ENCODE measurements around the gene IFITM10. TPM values are rescaled to one million over a fixed set of nuclear protein-coding genes. Genes with fewer than 3 reads are reported as not detected.
"Not testable (repeated sequence)": the region's sequence is repeated elsewhere in the genome, so short reads cannot be mapped to it uniquely, and the experiment has no call there.

Gene IFITM10
- total RNA-seq, 1 donor from 2014 or later, result 1.2 TPM

- intact Hi-C loops (cut with micrococcal nuclease), result loop anchor here (1.0 to 5.0 kb wide), 3 partner anchors 78 to 189 kb away; no protein-coding TSS in a partner anchor
These were observed 56.1 kb downstream of the IFITM10 start for GRCh38 chr11:1694064-1694845.

GRCh38 chr11:1693327-1694063 is 56.9 kb downstream of the IFITM10 start:
- intact Hi-C loops (cut with micrococcal nuclease), result loop anchor here (1.0 to 5.0 kb wide), 5 partner anchors 41 to 463 kb away; no protein-coding TSS in a partner anchor

- intact Hi-C loops (cut with micrococcal nuclease), result loop anchor here (1.0 to 5.0 kb wide), 3 partner anchors 41 to 463 kb away; no protein-coding TSS in a partner anchor
These were observed 57.6 kb downstream of the IFITM10 start for GRCh38 chr11:1692708-1693326.

- intact Hi-C loops (cut with micrococcal nuclease), result loop anchor here (5.0 kb wide), 1 partner anchor 80 kb away; no protein-coding TSS in a partner anchor
These were observed 58.3 kb downstream of the IFITM10 start for GRCh38 chr11:1691878-1692707.

- intact Hi-C loops (cut with micrococcal nuclease), result loop anchor here (5.0 kb wide), 1 partner anchor 81 kb away; no protein-coding TSS in a partner anchor
These were observed 59.1 kb downstream of the IFITM10 start for GRCh38 chr11:1691026-1691877.

GRCh38 chr11:1690167-1691025 is 60.0 kb downstream of the IFITM10 start:
- intact Hi-C loops (cut with micrococcal nuclease), result loop anchor here (5.0 kb wide), 1 partner anchor 82 kb away; no protein-coding TSS in a partner anchor

GRCh38 chr11:1689250-1690166 is 60.9 kb downstream of the IFITM10 start:
- intact Hi-C loops (cut with micrococcal nuclease), result loop anchor here (5.0 kb wide), 1 partner anchor 83 kb away; no protein-coding TSS in a partner anchor

- intact Hi-C loops (cut with micrococcal nuclease), result not testable (repeated sequence)
These were observed 62.0 kb downstream of the IFITM10 start for GRCh38 chr11:1688336-1688947.

GRCh38 chr11:1686220-1686619 is 64.2 kb downstream of the IFITM10 start:
- intact Hi-C loops (cut with micrococcal nuclease), result not testable (repeated sequence)

- intact Hi-C loops (cut with micrococcal nuclease), result not testable (repeated sequence)
These were observed 65.2 kb downstream of the IFITM10 start for GRCh38 chr11:1684886-1685874.

GRCh38 chr11:1683904-1684572 is 66.4 kb downstream of the IFITM10 start:
- intact Hi-C loops (cut with micrococcal nuclease), result not testable (repeated sequence)

- intact Hi-C loops (cut with micrococcal nuclease), result not testable (repeated sequence)
These were observed 67.2 kb downstream of the IFITM10 start for GRCh38 chr11:1683216-1683615.

All from T-helper 1 cell treated with Interleukin-12 subunit alpha and Interleukin-12 subunit beta and Interleukin-4 antibody, amounts not matched to agents 30 ng/mL and 1 ng/mL, for 36 hours (primary cell).